Endodermal cell (in vitro differentiated cells): Measurements from ENCODE around the gene MAFB. TPM values are rescaled to one million over a fixed set of nuclear protein-coding genes. Genes with fewer than 3 reads are reported as not detected.

Source experiments
- DNase-seq: peaks from one replicate; pipeline ENCODE4 v3.0.0-alpha.2; 2017
- H3K27ac ChIP-seq: 2 replicates; pipeline ENCODE4 v1.5.1; 2013; ENCODE audit warnings: mild to moderate bottlenecking, low read depth, low read length, moderate library complexity
- H3K27me3 ChIP-seq: 2 replicates; pipeline ENCODE4 v1.6.1; 2013; ENCODE audit warnings: mild to moderate bottlenecking, low read length, moderate library complexity; ENCODE audit not compliant: insufficient read depth, control insufficient read depth, poor library complexity, severe bottlenecking
- H3K36me3 ChIP-seq: 2 replicates; pipeline ENCODE4 v1.7.0; 2013; ENCODE audit warnings: mild to moderate bottlenecking, low read length, moderate library complexity; ENCODE audit not compliant: control insufficient read depth, insufficient read depth
- H3K4me1 ChIP-seq: one replicate; pipeline ENCODE4 v1.7.0; 2013; ENCODE audit warnings: low read length; ENCODE audit not compliant: control insufficient read depth, insufficient read depth
- H3K4me3 ChIP-seq: 2 replicates; pipeline ENCODE4 v1.5.1; 2013; ENCODE audit warnings: mild to moderate bottlenecking, low read length, moderate library complexity
- H3K9ac ChIP-seq: 2 replicates; pipeline ENCODE4 v1.6.1; 2013; ENCODE audit warnings: mild to moderate bottlenecking, low read length, moderate library complexity; ENCODE audit not compliant: poor library complexity, severe bottlenecking; ENCODE audit errors: extremely low read depth
- H3K9me3 ChIP-seq: 2 replicates; pipeline ENCODE4 v1.6.1; 2013; ENCODE audit warnings: mild to moderate bottlenecking, low read length, moderate library complexity; ENCODE audit not compliant: control insufficient read depth
- H3K27ac Mint-ChIP-seq: 2 replicates; pipeline ENCODE4 v1.8.0; 2020; ENCODE audit warnings: mixed read lengths
- H3K27me3 Mint-ChIP-seq: 2 replicates; pipeline ENCODE4 v1.8.0; 2021; ENCODE audit warnings: mild to moderate bottlenecking, mixed read lengths; ENCODE audit not compliant: insufficient read depth
- H3K36me3 Mint-ChIP-seq: 2 replicates; pipeline ENCODE4 v1.8.0; 2020; ENCODE audit warnings: low read depth, mixed read lengths
- H3K4me1 Mint-ChIP-seq: 2 replicates; pipeline ENCODE4 v1.8.0; 2020; ENCODE audit warnings: mixed read lengths
- H3K4me3 Mint-ChIP-seq: 2 replicates; pipeline ENCODE4 v1.8.0; 2020; ENCODE audit warnings: mild to moderate bottlenecking, moderate library complexity, mixed read lengths
- H3K9me3 Mint-ChIP-seq: 2 replicates; pipeline ENCODE4 v1.8.0; 2020; ENCODE audit warnings: mild to moderate bottlenecking, mixed read lengths
- WGBS, 2 experiments: methylation state at CpG; one replicate each; pipeline versions ENCODE4 v1.1.5 to v1.1.7; 2013; ENCODE audit warnings: missing lambda C conversion rate in 2 of 2, mixed read lengths in 1 of 2; ENCODE audit not compliant: insufficient coverage in 1 of 2, insufficient read length in 1 of 2; 5-methylcytosine and 5-hydroxymethylcytosine counted together
- total RNA-seq, 2 donors: library from RNA; stranded (reverse); fragmentation: NEBNext Ultra II Directional in 1 of 2; extraction: Animal tissue kit (Norgen Biotek cat#: 25700) in 1 of 2; gene quantifications; 2 replicates in 1 of 2; 3 replicates in 1 of 2; pipeline ENCODE4 v1.2.1, GENCODE V29; 2021
- TF ChIP-seq, protein P1 (sequence below): fragments of 200-600 bp; sonication (generic); conservative IDR thresholded peaks from 2 replicates; pipeline ENCODE4 v1.5.0; 2021; ENCODE audit warnings: antibody characterized with exemption, mild to moderate bottlenecking

MAFB gene
- total RNA-seq, 2 donors from 2014 or later = 0.90 to 1.5 TPM

GRCh38 chr20:40639132-40639531 is 49.9 kb downstream of the MAFB start:
- no peak for DNase-seq
- H3K9me3 Mint-ChIP-seq = no peaks in the 10 kb centered on the region
- no peak overlapping the region for H3K27ac ChIP-seq
- no peak overlapping the region for H3K27ac Mint-ChIP-seq
- peaks cover 7% of the 10 kb centered on the region for H3K27me3 ChIP-seq
- TF ChIP-seq, protein P1, sequence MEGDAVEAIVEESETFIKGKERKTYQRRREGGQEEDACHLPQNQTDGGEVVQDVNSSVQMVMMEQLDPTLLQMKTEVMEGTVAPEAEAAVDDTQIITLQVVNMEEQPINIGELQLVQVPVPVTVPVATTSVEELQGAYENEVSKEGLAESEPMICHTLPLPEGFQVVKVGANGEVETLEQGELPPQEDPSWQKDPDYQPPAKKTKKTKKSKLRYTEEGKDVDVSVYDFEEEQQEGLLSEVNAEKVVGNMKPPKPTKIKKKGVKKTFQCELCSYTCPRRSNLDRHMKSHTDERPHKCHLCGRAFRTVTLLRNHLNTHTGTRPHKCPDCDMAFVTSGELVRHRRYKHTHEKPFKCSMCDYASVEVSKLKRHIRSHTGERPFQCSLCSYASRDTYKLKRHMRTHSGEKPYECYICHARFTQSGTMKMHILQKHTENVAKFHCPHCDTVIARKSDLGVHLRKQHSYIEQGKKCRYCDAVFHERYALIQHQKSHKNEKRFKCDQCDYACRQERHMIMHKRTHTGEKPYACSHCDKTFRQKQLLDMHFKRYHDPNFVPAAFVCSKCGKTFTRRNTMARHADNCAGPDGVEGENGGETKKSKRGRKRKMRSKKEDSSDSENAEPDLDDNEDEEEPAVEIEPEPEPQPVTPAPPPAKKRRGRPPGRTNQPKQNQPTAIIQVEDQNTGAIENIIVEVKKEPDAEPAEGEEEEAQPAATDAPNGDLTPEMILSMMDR = no peak
- WGBS, 2 experiments = 92 to 100% methylated on average over 1 of the region's 1 CpG
- no peaks in the 10 kb centered on the region for H3K36me3 Mint-ChIP-seq
- no peaks in the 10 kb centered on the region for H3K36me3 ChIP-seq
- H3K4me3 ChIP-seq = no peak overlapping the region
- no peaks in the 10 kb centered on the region for H3K4me1 Mint-ChIP-seq
- no peak overlapping the region for H3K4me3 Mint-ChIP-seq
- no peak overlapping the region for H3K9ac ChIP-seq
- no peaks in the 10 kb centered on the region for H3K9me3 ChIP-seq
- H3K27me3 Mint-ChIP-seq = no peaks in the 10 kb centered on the region
- no peaks in the 10 kb centered on the region for H3K4me1 ChIP-seq

- no peaks in the 10 kb centered on the region for H3K36me3 ChIP-seq
- no peaks in the 10 kb centered on the region for H3K9me3 ChIP-seq
- H3K27ac Mint-ChIP-seq = no peak overlapping the region
- WGBS, 2 experiments = 88% methylated on average over 2 of the region's 2 CpGs; no CpG with 5 or more reads in 1 of the 2 experiments
- H3K27me3 ChIP-seq = peaks cover 7% of the 10 kb centered on the region
- H3K4me3 Mint-ChIP-seq = no peak overlapping the region
- H3K9me3 Mint-ChIP-seq = no peaks in the 10 kb centered on the region
- no peaks in the 10 kb centered on the region for H3K36me3 Mint-ChIP-seq
- H3K4me1 Mint-ChIP-seq = no peaks in the 10 kb centered on the region
- no peaks in the 10 kb centered on the region for H3K4me1 ChIP-seq
- TF ChIP-seq, protein P1 = no peak
- no peak overlapping the region for H3K4me3 ChIP-seq
- H3K27ac ChIP-seq = no peak overlapping the region
- H3K9ac ChIP-seq = no peak overlapping the region
- H3K27me3 Mint-ChIP-seq = no peaks in the 10 kb centered on the region
- no peak for DNase-seq
Measured at GRCh38 chr20:40638414-40638813, 50.6 kb downstream of the MAFB start.

GRCh38 chr20:40637176-40637575 is 51.9 kb downstream of the MAFB start:
- 93 to 100% methylated on average over 3 of the region's 3 CpGs for WGBS, 2 experiments
- TF ChIP-seq, protein P1 = no peak
- Mint-ChIP-seq H3K36me3 (no peaks in the 10 kb centered on the region), H3K4me3 (no peak overlapping the region), H3K27me3 (no peaks in the 10 kb centered on the region), H3K4me1 (peaks cover 7% of the 10 kb centered on the region), H3K27ac (no peak overlapping the region), H3K9me3 (no peaks in the 10 kb centered on the region)
- H3K4me3 ChIP-seq = no peak overlapping the region
- H3K4me1 ChIP-seq = no peaks in the 10 kb centered on the region
- H3K36me3 ChIP-seq = no peaks in the 10 kb centered on the region
- H3K27ac ChIP-seq = no peak overlapping the region
- no peak for DNase-seq
- no peaks in the 10 kb centered on the region for H3K9me3 ChIP-seq
- H3K27me3 ChIP-seq = peaks cover 7% of the 10 kb centered on the region
- H3K9ac ChIP-seq = no peak overlapping the region
